Activated CD4-positive, alpha-beta T cell treated with anti-CD3 and anti-CD28 coated beads, Interleukin-2, amount 10 ng/mL, durations not matched to agents 7 days and 5 days (primary cell): Measurements from ENCODE around the gene ZFP36L2. TPM values are rescaled to one million over a fixed set of nuclear protein-coding genes. Genes with fewer than 3 reads are reported as not detected.
A peak's percentile ranks its signal among the peaks of the same experiment; 100 is the strongest.

Source experiments
- CTCF ChIA-PET: fragments of 350-600 bp; sonication (Branson Sonifier 250); formaldehyde crosslinking; loops from one replicate; lab custom pipeline; 2021; ENCODE audit warnings: antibody characterized with exemption; lab: Charles Lee
- POLR2A ChIA-PET: fragments of 350-600 bp; sonication (Branson Sonifier 250); formaldehyde crosslinking; loops from one replicate; lab custom pipeline; 2021; ENCODE audit warnings: antibody characterized with exemption; lab: Charles Lee
- DNase-seq: peaks from one replicate; pipeline ENCODE4 v3.0.0-alpha.2; 2020
- H3K27ac Mint-ChIP-seq: one replicate; pipeline ENCODE4 v1.8.0; 2021; ENCODE audit warnings: mild to moderate bottlenecking, moderate library complexity, mixed read lengths
- H3K27me3 Mint-ChIP-seq: one replicate; pipeline ENCODE4 v1.8.0; 2021; ENCODE audit warnings: mixed read lengths
- H3K36me3 Mint-ChIP-seq: one replicate; pipeline ENCODE4 v1.8.0; 2021; ENCODE audit warnings: low read depth, mixed read lengths
- H3K4me1 Mint-ChIP-seq: one replicate; pipeline ENCODE4 v1.8.0; 2021; ENCODE audit warnings: mixed read lengths
- H3K4me3 Mint-ChIP-seq: one replicate; pipeline ENCODE4 v1.8.0; 2021; ENCODE audit warnings: mild to moderate bottlenecking, moderate library complexity, mixed read lengths
- H3K9me3 Mint-ChIP-seq: one replicate; pipeline ENCODE4 v1.8.0; 2021; ENCODE audit warnings: mixed read lengths
- total RNA-seq, 2 experiments: library from RNA; stranded (reverse); gene quantifications; one replicate each; pipeline ENCODE4 v1.2.3, GENCODE V29; 2021

ZFP36L2 gene
- total RNA-seq, 2 experiments from 2014 or later: 210 to 228 TPM

DNA sequence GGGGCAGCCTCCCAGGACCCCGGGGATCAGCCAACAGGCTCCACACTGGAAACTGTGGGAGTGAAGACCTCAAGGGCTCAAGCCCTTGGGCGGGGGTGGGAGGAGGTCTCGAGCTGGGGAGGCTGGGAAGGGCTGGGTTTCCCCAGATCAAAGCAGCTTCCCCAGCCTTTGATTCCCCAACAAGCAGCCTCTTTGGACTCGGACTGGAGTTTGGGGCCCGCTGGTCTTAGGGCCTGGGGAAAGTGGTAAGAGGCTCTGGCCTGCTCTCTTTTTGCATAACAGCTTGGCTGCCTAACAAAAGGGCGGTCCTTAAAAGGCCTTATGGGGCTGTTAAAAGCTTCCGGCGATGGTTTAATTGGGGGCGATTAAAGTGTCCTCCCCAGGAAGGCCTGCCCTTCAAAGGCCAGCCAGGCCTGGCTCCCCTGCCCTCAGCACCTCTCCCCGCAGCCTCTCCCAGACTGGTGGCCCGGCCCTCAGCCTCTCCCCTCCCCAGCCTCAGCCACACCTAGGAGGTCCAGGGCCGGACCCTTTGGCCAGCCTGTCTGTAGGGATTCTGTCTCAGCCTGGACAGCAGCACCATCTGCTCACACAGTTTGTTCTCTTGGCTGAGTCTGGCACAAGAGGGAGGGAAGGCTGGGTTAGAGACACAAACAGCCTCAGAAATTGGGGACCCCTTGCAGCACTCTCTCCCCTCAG, 39.6 kb downstream of the ZFP36L2 start:
- Mint-ChIP-seq H3K4me3 (no peak overlapping the region), H3K27me3 (no peaks in the 10 kb centered on the region), H3K27ac (peak overlapping the region; percentile 66), H3K9me3 (no peaks in the 10 kb centered on the region), H3K4me1 (peaks cover 60% of the 10 kb centered on the region), H3K36me3 (no peaks in the 10 kb centered on the region)
- ChIA-PET CTCF (interaction anchor here (0.7 to 2.8 kb wide), 8 partner anchors 9 to 20 kb away, joined by 3 to 10 read pairs (median 3); no protein-coding TSS in a partner anchor), POLR2A (no interaction called here)
- no peak for DNase-seq

DNA sequence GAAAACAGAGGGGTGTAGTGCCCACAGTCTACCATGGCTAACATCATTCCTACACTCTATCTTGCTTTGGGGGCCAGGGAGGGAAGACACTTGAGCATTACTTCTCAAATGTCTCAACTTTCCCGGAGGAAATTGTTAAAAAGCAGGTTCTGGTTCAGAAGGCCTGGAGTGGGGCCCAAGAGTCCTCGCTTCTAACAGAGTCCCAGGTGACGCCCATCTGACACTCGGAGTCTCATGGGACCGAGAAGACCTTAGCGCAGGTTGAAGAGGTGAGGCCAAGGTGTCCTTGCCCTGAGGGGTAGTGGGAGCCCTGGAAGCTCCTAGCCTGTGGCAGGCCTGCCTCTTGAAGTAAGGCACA, 40.1 kb downstream of the ZFP36L2 start:
- no peaks in the 10 kb centered on the region for H3K27me3 Mint-ChIP-seq
- no peak for DNase-seq
- peaks cover 59% of the 10 kb centered on the region for H3K4me1 Mint-ChIP-seq
- CTCF ChIA-PET: interaction anchor here (0.6 to 2.8 kb wide), 8 partner anchors 9 to 203 kb away, joined by 3 to 10 read pairs (median 3); no protein-coding TSS in a partner anchor
- H3K4me3 Mint-ChIP-seq: no peak overlapping the region
- POLR2A ChIA-PET: no interaction called here
- peak overlapping the region; percentile 74 for H3K27ac Mint-ChIP-seq
- H3K9me3 Mint-ChIP-seq: no peaks in the 10 kb centered on the region
- H3K36me3 Mint-ChIP-seq: peaks cover 2% of the 10 kb centered on the region

GRCh38 chr2:43185146-43185545, 41.3 kb downstream of the ZFP36L2 start:
- POLR2A ChIA-PET: no interaction called here
- Mint-ChIP-seq H3K27ac (peak overlapping the region; percentile 89), H3K9me3 (no peaks in the 10 kb centered on the region), H3K27me3 (no peaks in the 10 kb centered on the region), H3K36me3 (peaks cover 5% of the 10 kb centered on the region), H3K4me3 (peak overlapping the region; percentile 11), H3K4me1 (peaks cover 69% of the 10 kb centered on the region)
- CTCF ChIA-PET: interaction anchor here (1.0 to 1.3 kb wide), 3 partner anchors 11 to 53 kb away, joined by 3 read pairs; no protein-coding TSS in a partner anchor
- no peak for DNase-seq

GRCh38 chr2:43184339-43184895, 42.0 kb downstream of the ZFP36L2 start:
- peaks cover 5% of the 10 kb centered on the region for H3K36me3 Mint-ChIP-seq
- H3K4me1 Mint-ChIP-seq: peaks cover 69% of the 10 kb centered on the region
- H3K4me3 Mint-ChIP-seq: no peak overlapping the region
- ChIA-PET CTCF (interaction anchor here (1.0 to 1.3 kb wide), 2 partner anchors 10 to 52 kb away, joined by 3 read pairs; no protein-coding TSS in a partner anchor), POLR2A (no interaction called here)
- H3K9me3 Mint-ChIP-seq: no peaks in the 10 kb centered on the region
- peak; percentile 55 for DNase-seq
- no peaks in the 10 kb centered on the region for H3K27me3 Mint-ChIP-seq
- peak overlapping the region; percentile 89 for H3K27ac Mint-ChIP-seq

DNA sequence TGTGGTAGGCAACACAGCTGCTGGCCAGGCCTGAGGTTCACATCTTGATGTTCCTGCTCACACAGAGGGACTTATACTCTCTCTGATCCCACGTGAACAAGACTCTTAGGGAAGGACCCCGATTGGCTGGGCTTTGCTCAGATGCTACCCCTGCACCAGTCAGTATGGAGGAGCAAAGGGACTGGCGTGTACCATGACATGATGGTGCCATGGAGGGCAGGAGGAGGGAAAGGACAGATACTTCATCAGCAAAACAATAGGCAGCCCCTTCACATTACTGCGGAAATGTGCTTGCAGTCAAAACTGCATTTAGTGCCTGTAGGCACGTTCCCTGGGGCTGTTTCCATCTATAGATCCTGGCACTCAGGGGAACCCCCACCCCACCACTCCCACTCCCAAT, 42.7 kb downstream of the ZFP36L2 start:
- DNase-seq: no peak
- Mint-ChIP-seq H3K27me3 (no peaks in the 10 kb centered on the region), H3K36me3 (peaks cover 5% of the 10 kb centered on the region), H3K9me3 (no peaks in the 10 kb centered on the region), H3K4me3 (no peak overlapping the region), H3K27ac (no peak overlapping the region), H3K4me1 (peaks cover 71% of the 10 kb centered on the region)
- ChIA-PET POLR2A (no interaction called here), CTCF (interaction anchor here (1.3 to 6.5 kb wide), 3 partner anchors 9 to 46 kb away, joined by 3 to 42 read pairs (median 6); no protein-coding TSS in a partner anchor)

GRCh38 chr2:43180897-43181296, 45.5 kb downstream of the ZFP36L2 start:
- Mint-ChIP-seq H3K4me3 (no peak overlapping the region), H3K4me1 (peaks cover 78% of the 10 kb centered on the region), H3K36me3 (peaks cover 10% of the 10 kb centered on the region), H3K27me3 (no peaks in the 10 kb centered on the region), H3K27ac (no peak overlapping the region), H3K9me3 (peaks cover 2% of the 10 kb centered on the region)
- POLR2A ChIA-PET: interaction anchor here (0.8 kb wide), 1 partner anchor 12 kb away, joined by 3 read pairs; no protein-coding TSS in a partner anchor
- CTCF ChIA-PET: interaction anchor here (0.6 to 6.5 kb wide), 6 partner anchors 9 to 43 kb away, joined by 3 to 42 read pairs (median 6); no protein-coding TSS in a partner anchor
- DNase-seq: no peak

GRCh38 chr2:43179942-43180341, 46.5 kb downstream of the ZFP36L2 start:
- no peak overlapping the region for H3K4me3 Mint-ChIP-seq
- peaks cover 17% of the 10 kb centered on the region for H3K36me3 Mint-ChIP-seq
- no peaks in the 10 kb centered on the region for H3K27me3 Mint-ChIP-seq
- CTCF ChIA-PET: interaction anchor here (1.0 to 6.5 kb wide), 8 partner anchors 9 to 52 kb away, joined by 3 to 42 read pairs (median 4); no protein-coding TSS in a partner anchor
- POLR2A ChIA-PET: interaction anchor here (0.8 kb wide), 1 partner anchor 11 kb away, joined by 3 read pairs; no protein-coding TSS in a partner anchor
- peak overlapping the region; percentile 93 for H3K27ac Mint-ChIP-seq
- peaks cover 2% of the 10 kb centered on the region for H3K9me3 Mint-ChIP-seq
- DNase-seq: no peak
- H3K4me1 Mint-ChIP-seq: peaks cover 79% of the 10 kb centered on the region

DNA sequence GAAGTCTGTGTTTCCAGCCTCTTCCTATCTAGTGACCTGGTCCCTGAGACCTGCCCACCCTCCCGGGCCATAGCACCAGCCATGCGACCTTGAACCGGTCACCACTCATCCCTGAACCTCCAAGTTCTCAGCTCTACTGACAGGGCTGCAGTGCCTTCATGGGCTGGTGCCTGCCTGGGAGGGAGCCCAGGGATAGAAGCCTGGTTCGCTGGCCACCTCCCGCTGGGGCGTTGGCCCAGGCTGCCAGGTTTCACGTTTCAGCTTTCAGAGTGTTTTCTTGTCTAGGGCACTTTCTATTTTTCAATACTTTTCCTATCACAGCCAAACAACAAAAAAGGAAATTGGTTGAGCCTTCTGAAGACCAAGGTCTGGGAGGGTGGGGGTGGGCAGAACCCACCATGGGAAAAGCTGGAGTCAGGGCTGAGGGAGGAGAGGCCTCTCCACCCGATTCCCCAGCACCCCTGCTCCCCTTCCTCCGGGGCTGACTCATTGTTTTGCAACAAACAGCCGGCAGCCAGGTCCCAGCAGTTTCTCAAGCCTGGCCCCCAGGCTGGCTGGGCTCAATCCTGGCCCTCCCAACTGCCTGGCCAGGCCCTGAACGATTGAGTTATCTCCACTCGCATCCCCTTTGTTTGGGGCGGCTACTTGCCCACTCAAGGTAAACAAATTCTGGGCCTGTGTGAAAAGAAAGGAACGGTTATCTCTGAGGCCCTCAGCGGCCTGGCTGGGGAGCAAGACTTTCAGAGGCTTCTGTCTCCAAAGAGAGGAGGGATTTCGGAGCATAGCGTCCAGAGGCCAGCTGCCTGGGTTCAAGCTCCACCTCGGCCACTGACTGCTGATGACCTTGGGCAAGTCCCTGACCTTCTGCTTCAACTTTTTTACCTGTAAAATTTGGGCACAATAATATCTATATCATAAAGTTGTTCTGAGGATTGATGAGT, 47.5 kb downstream of the ZFP36L2 start:
- Mint-ChIP-seq H3K27ac (peak overlapping the region; percentile 93), H3K36me3 (peaks cover 17% of the 10 kb centered on the region), H3K4me1 (peaks cover 79% of the 10 kb centered on the region), H3K4me3 (no peak overlapping the region), H3K27me3 (no peaks in the 10 kb centered on the region), H3K9me3 (peaks cover 2% of the 10 kb centered on the region)
- ChIA-PET CTCF (interaction anchor here (1.1 to 6.5 kb wide), 8 partner anchors 9 to 50 kb away, joined by 3 to 42 read pairs (median 4); no protein-coding TSS in a partner anchor), POLR2A (no interaction called here)
- peak; percentile 41 for DNase-seq

- H3K36me3 Mint-ChIP-seq: peaks cover 17% of the 10 kb centered on the region
- peaks cover 2% of the 10 kb centered on the region for H3K9me3 Mint-ChIP-seq
- no peak for DNase-seq
- peak overlapping the region; percentile 93 for H3K27ac Mint-ChIP-seq
- H3K4me1 Mint-ChIP-seq: peaks cover 82% of the 10 kb centered on the region
- CTCF ChIA-PET: interaction anchor here (1.1 to 6.5 kb wide), 9 partner anchors 9 to 51 kb away, joined by 3 to 42 read pairs (median 5); no protein-coding TSS in a partner anchor
- H3K4me3 Mint-ChIP-seq: no peak overlapping the region
- POLR2A ChIA-PET: no interaction called here
- H3K27me3 Mint-ChIP-seq: no peaks in the 10 kb centered on the region
Observed at GRCh38 chr2:43178055-43178598, 48.3 kb downstream of the ZFP36L2 start.

GRCh38 chr2:43176449-43176848, 50.0 kb downstream of the ZFP36L2 start:
- no peak for DNase-seq
- Mint-ChIP-seq H3K36me3 (peaks cover 16% of the 10 kb centered on the region), H3K27me3 (no peaks in the 10 kb centered on the region), H3K4me3 (no peak overlapping the region), H3K27ac (peak overlapping the region; percentile 91), H3K9me3 (peaks cover 2% of the 10 kb centered on the region), H3K4me1 (peaks cover 88% of the 10 kb centered on the region)
- ChIA-PET POLR2A (no interaction called here), CTCF (interaction anchor here (0.6 to 2.4 kb wide), 9 partner anchors 10 to 53 kb away, joined by 3 to 10 read pairs (median 3); no protein-coding TSS in a partner anchor)

DNA sequence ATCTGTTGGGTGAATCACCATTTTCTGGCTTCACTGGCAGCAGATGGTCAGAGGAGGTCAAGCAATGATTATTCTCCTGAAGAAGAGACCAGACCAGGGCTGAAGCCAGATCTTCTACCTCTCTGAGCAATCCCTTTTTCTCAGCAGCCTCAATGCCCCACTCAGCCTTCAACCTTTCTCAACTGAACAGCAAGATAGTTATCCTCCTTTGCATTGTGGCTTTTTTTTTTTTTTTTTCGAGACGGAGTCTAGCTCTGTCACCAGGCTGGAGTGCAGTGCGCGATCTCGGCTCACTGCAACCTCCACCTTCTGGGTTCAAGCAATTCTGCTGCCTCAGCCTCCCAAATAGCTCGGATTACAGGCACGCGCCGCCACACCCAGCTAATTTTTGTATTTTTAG, 50.5 kb downstream of the ZFP36L2 start:
- peaks cover 13% of the 10 kb centered on the region for H3K36me3 Mint-ChIP-seq
- H3K27ac Mint-ChIP-seq: peak overlapping the region; percentile 91
- peaks cover 88% of the 10 kb centered on the region for H3K4me1 Mint-ChIP-seq

More for the DNA sequence above, 50.5 kb downstream of the ZFP36L2 start:
- POLR2A ChIA-PET: no interaction called here
- no peak for DNase-seq
- Mint-ChIP-seq H3K9me3 (peaks cover 2% of the 10 kb centered on the region), H3K27me3 (no peaks in the 10 kb centered on the region), H3K4me3 (no peak overlapping the region)
- CTCF ChIA-PET: interaction anchor here (0.6 to 2.4 kb wide), 5 partner anchors 10 to 53 kb away, joined by 3 to 9 read pairs (median 3); no protein-coding TSS in a partner anchor
